Heart left ventricle (tissue), 16 donors: ENCODE data around the gene SYNGR2. TPM values are rescaled to one million over a fixed set of nuclear protein-coding genes. Genes with fewer than 3 reads are reported as not detected.

Experiments used
- ATAC-seq, 4 donors: fragments of 200-7000 bp; cut with Tn5 transposase; one replicate each; pipeline ENCODE4 v1.9.1; 2020 to 2022; ENCODE audit warnings: moderate library complexity in 4 of 4, mild to moderate bottlenecking in 3 of 4, moderate number of reproducible peaks in 1 of 4
- DNase-seq, 5 donors: peaks; one replicate each; pipeline ENCODE4 v3.0.0-alpha.2; 2020
- H3K27ac ChIP-seq, 12 donors: fragments of 200-600 bp; sonication (generic) in 4 of 12; one replicate each; pipeline versions ENCODE4 v1.5.0 to v1.8.0; 2016 to 2022; ENCODE audit warnings: mild to moderate bottlenecking in 2 of 12
- H3K27me3 ChIP-seq, 9 donors: fragments of 200-600 bp; sonication (generic) in 2 of 9; one replicate each; pipeline versions ENCODE4 v1.5.1 to v1.8.0; 2016 to 2022; ENCODE audit warnings: mild to moderate bottlenecking in 3 of 9
- H3K36me3 ChIP-seq, 9 donors: fragments of 200-600 bp; sonication (generic) in 2 of 9; one replicate each; pipeline versions ENCODE4 v1.5.0 to v1.8.0; 2018 to 2022; ENCODE audit warnings: mild to moderate bottlenecking in 2 of 9
- H3K4me1 ChIP-seq, 12 donors: fragments of 200-600 bp; sonication (generic) in 4 of 12; one replicate each; pipeline versions ENCODE4 v1.5.0 to v1.8.0; 2016 to 2022; ENCODE audit warnings: mild to moderate bottlenecking in 3 of 12
- H3K4me3 ChIP-seq, 12 donors: fragments of 200-600 bp; sonication (generic) in 4 of 12; one replicate each; pipeline versions ENCODE4 v1.5.0 to v1.8.0; 2017 to 2022; ENCODE audit warnings: mild to moderate bottlenecking in 9 of 12, moderate library complexity in 4 of 12
- H3K9me3 ChIP-seq, 12 donors: fragments of 200-600 bp; sonication (generic) in 4 of 12; one replicate each; pipeline versions ENCODE4 v1.5.0 to v1.8.0; 2016 to 2022; ENCODE audit warnings: mild to moderate bottlenecking in 1 of 12
- CTCF ChIP-seq, 12 donors: fragments of 200-600 bp; sonication (generic) in 4 of 12; IDR thresholded peaks; one replicate each; pipeline versions ENCODE4 v1.5.0 to v1.8.0; 2018 to 2022; ENCODE audit warnings: antibody characterized with exemption in 12 of 12, mild to moderate bottlenecking in 5 of 12
- POLR2A ChIP-seq, 2 donors: fragments of 450-650 bp; IDR thresholded peaks; one replicate each; pipeline ENCODE4 v1.6.1; 2017; ENCODE audit warnings: antibody characterized with exemption in 2 of 2, mild to moderate bottlenecking in 2 of 2, moderate library complexity in 2 of 2
- WGBS, 4 donors: extraction: QIAGEN DNeasy Blood & Tissue Kit in 2 of 4; methylation state at CpG; one replicate each; pipeline versions ENCODE4 v1.1.5 to v1.1.7; 2013 to 2018; 5-methylcytosine and 5-hydroxymethylcytosine counted together
- intact Hi-C, 10 donors: fragments of 100-400 bp; cut with DNase I; formaldehyde crosslinking; loops; one replicate each; pipeline versions ENCODE4 v1.11.1 to v1.14.2; 2022
- polyA plus RNA-seq, 2 donors: library from polyadenylated mRNA; stranded (reverse); fragments of 200-250 nt; gene quantifications; one replicate each; pipeline ENCODE4 v1.2.3, GENCODE V29; 2013
- total RNA-seq, 9 donors: library from RNA; depleted of rRNA in 2 of 9; stranded (reverse); fragments of >200 nt in 2 of 9; fragmentation: NEBNext Ultra II Directional in 3 of 9; extraction: Animal tissue kit (Norgen Biotek cat#: 25700) in 3 of 9; gene quantifications; one replicate each; pipeline versions ENCODE4 v1.1.0 to v1.2.4, GENCODE V29; 2016 to 2023
- donor health status: ischemic (EF 13 %, LVEDD 7.1; RV severe dilation, severe dysfunction).
- donor health status: healthy with polysubstance abuse.
- donor health status: DM: no; HTN: yes; CAD: no.
- donor health status: DM: no; HTN: no; CAD: no.
- donor health status: ischemic (EF 25% LVEDD 6.9; RV normal size, moderate dysfunction).
- donor health status: ischemic (EF 25% LVEDD 5.7; RV mildly dilated, moderate dysfunction).
- donor health status: healthy.
- donor health status: DM: yes; HTN: yes; CAD: no.
- donor health status: ischemic (EF 35%, LVEDD 5.7; RV mildly dilated, moderate dysfunction).
- donor health status: nonischemic (EF 11% LVEDD 7.7; RV severe dilation, severe dysfunction).
- donor health status: DM: yes; HTN: yes; CAD: no.
- donor health status: PGD.
- donor health status: ischemic (EF 29% LVEDD 5.4; RV normal size, mild dysfunction).
- donor health status: nonischemic (EF 23%, LVEDD 6.1; RV moderate dilation, normal function).

SYNGR2 gene
- total and polyA plus RNA-seq, 11 donors, result 99.5 to 268 (median 135) TPM

- intact Hi-C loops, result loop anchor here in 8 of 10 donors (5.0 kb wide), 3 partner anchors 45 to 125 kb away; no protein-coding TSS in a partner anchor
- Histone ChIP-seq H3K27me3 (peaks cover 0 to 4% (median 0%) of the 10 kb centered on the region in 9 donors), H3K36me3 (peaks cover 0 to 43% (median 17%) of the 10 kb centered on the region in 9 donors), H3K9me3 (no peaks in the 10 kb centered on the region), H3K27ac (peak overlapping the region; percentile 76 to 98 (median 94)), H3K4me3 (peak overlapping the region; percentile 71 to 98 (median 88)), H3K4me1 (peaks cover 14 to 83% (median 60%) of the 10 kb centered on the region in 12 donors)
- TF ChIP-seq CTCF (IDR thresholded peaks at IDR 0.05), result no peak
- TF ChIP-seq POLR2A (IDR thresholded peaks at IDR 0.05), result no peak
- peak; percentile 81 to 88 (median 85) for DNase-seq
- 4 to 10% (median 6%) methylated on average over 14 to 25 of the region's 25 CpGs for WGBS, 4 donors
- ATAC-seq, result peak; percentile 42 to 70 (median 48)
Measured at GRCh38 chr17:78127239-78127887, 41.0 kb upstream of the SYNGR2 start.

GRCh38 chr17:78127888-78128550, 40.4 kb upstream of the SYNGR2 start:
- WGBS, 4 donors, result 3 to 14% (median 4%) methylated on average over 6 to 39 of the region's 39 CpGs
- Histone ChIP-seq H3K36me3 (peaks cover 0 to 40% (median 11%) of the 10 kb centered on the region in 9 donors), H3K27ac (peak overlapping the region; percentile 76 to 98 (median 94)), H3K9me3 (no peaks in the 10 kb centered on the region), H3K4me3 (peak overlapping the region; percentile 71 to 98 (median 88)), H3K27me3 (peaks cover 0 to 4% (median 0%) of the 10 kb centered on the region in 9 donors), H3K4me1 (peaks cover 14 to 86% (median 60%) of the 10 kb centered on the region in 12 donors)
- DNase-seq (peak in 1 of 5 donors; percentile 43), ATAC-seq (peak; percentile 9 to 27 (median 14))
- intact Hi-C loops, result loop anchor here in 8 of 10 donors (5.0 kb wide), 3 partner anchors 44 to 124 kb away; no protein-coding TSS in a partner anchor
- no peak for TF ChIP-seq CTCF (IDR thresholded peaks at IDR 0.05)
- no peak for TF ChIP-seq POLR2A (IDR thresholded peaks at IDR 0.05)

- intact Hi-C loops, result loop anchor here in 8 of 10 donors (5.0 kb wide), 3 partner anchors 44 to 124 kb away; no protein-coding TSS in a partner anchor
- Histone ChIP-seq H3K9me3 (no peaks in the 10 kb centered on the region), H3K4me3 (peak within 1 kb of the TSS; percentile 71 to 98 (median 88)), H3K36me3 (peaks cover 0 to 36% (median 5%) of the 10 kb centered on the region in 9 donors), H3K27ac (peak within 1 kb of the TSS; percentile 76 to 98 (median 94)), H3K4me1 (peaks cover 14 to 91% (median 63%) of the 10 kb centered on the region in 12 donors), H3K27me3 (peaks cover 0 to 4% (median 0%) of the 10 kb centered on the region in 9 donors)
- ATAC-seq (peak in 3 of 4 donors; percentile 13 to 38 (median 18)), DNase-seq (peak; percentile 62 to 78 (median 72))
- WGBS, 4 donors, result 3 to 11% (median 4%) methylated on average over 22 to 53 of the region's 54 CpGs
- TF ChIP-seq CTCF (IDR thresholded peaks at IDR 0.05), result no peak
- peak in 1 of 2 donors; percentile 53 for TF ChIP-seq POLR2A (IDR thresholded peaks at IDR 0.05)
Measured at GRCh38 chr17:78128551-78129350, 39.6 kb upstream of the SYNGR2 start, which contains the start of gene TMC6. Gene TMC6 (minus strand): TSS chr17:78128755. CDS start chr17:78126832, 1,923 bp downstream.
